GM21367 (cell line): Measurements from ENCODE around the gene HMCES.
A peak's percentile ranks its signal among the peaks of the same experiment; 100 is the strongest.
"Not testable (repeated sequence)": the region's sequence is repeated elsewhere in the genome, so short reads cannot be mapped to it uniquely, and the experiment has no call there.

Experiments
- ATAC-seq: cut with Tn5 transposase; IDR thresholded peaks from one replicate; pipeline ENCODE4 v1.9.1; 2021; ENCODE audit not compliant: unreplicated experiment

Gene HMCES

GRCh38 chr3:129278439-129278965 lies at the start of gene HMCES:
HMCES (plus strand) TSS chr3:129278870; CDS start chr3:129279733, 863 bp downstream.
- peak; percentile 43 for ATAC-seq

- no peak for ATAC-seq
Measured at GRCh38 chr3:129228891-129229585, 49.6 kb upstream of the HMCES start.

GRCh38 chr3:129230311-129231019 lies 48.2 kb upstream of the HMCES start:
- ATAC-seq = no peak

- no peak for ATAC-seq
Measured at GRCh38 chr3:129231331-129232119, 47.1 kb upstream of the HMCES start.

- ATAC-seq = peak; percentile 89
Measured at GRCh38 chr3:129233538-129233937, 45.1 kb upstream of the HMCES start.

GRCh38 chr3:129234441-129234840 lies 44.2 kb upstream of the HMCES start:
- ATAC-seq = no peak

GRCh38 chr3:129235344-129235917 lies 43.2 kb upstream of the HMCES start:
- no peak for ATAC-seq

- ATAC-seq = no peak
Measured at GRCh38 chr3:129238945-129239705, 39.5 kb upstream of the HMCES start.

GRCh38 chr3:129239991-129240390 lies 38.7 kb upstream of the HMCES start:
- ATAC-seq = no peak

GRCh38 chr3:129240436-129240835 lies 38.2 kb upstream of the HMCES start:
- ATAC-seq = no peak

GRCh38 chr3:129245141-129245540 lies 33.5 kb upstream of the HMCES start:
- ATAC-seq = no peak

GRCh38 chr3:129245641-129246306 lies 32.9 kb upstream of the HMCES start:
- not testable (repeated sequence) for ATAC-seq

GRCh38 chr3:129246636-129247035 lies 32.0 kb upstream of the HMCES start:
- no peak for ATAC-seq

- ATAC-seq = no peak
Measured at GRCh38 chr3:129248286-129248979, 30.2 kb upstream of the HMCES start.

- peak; percentile 80 for ATAC-seq
Measured at GRCh38 chr3:129249284-129250065, 29.2 kb upstream of the HMCES start, which contains the start of gene COPG1. COPG1 (plus strand) TSS chr3:129249606; CDS start chr3:129249710, 104 bp downstream.

GRCh38 chr3:129252748-129253147 lies 25.9 kb upstream of the HMCES start:
- ATAC-seq = no peak

GRCh38 chr3:129254536-129255230 lies 24.0 kb upstream of the HMCES start:
- ATAC-seq = no peak

GRCh38 chr3:129256270-129256669 lies 22.4 kb upstream of the HMCES start:
- ATAC-seq = no peak
